Subcutaneous adipose tissue (tissue), 4 donors: ENCODE results near the gene C12orf57. TPM values are rescaled to one million over a fixed set of nuclear protein-coding genes. Genes with fewer than 3 reads are reported as not detected.

Experiments
- total RNA-seq, 4 donors: library from RNA; depleted of rRNA; stranded (reverse); fragments of >200 nt; gene quantifications; one replicate each; pipeline ENCODE4 v1.1.0, GENCODE V29; 2016
- TF ChIP-seq, protein P1 (sequence below): fragments of 450-650 bp; IDR thresholded peaks from one replicate; pipeline ENCODE4 v1.5.1; 2016; ENCODE audit warnings: low read depth, mild to moderate bottlenecking, control low read depth, antibody characterized with exemption, moderate library complexity

C12orf57 gene
- total RNA-seq, 4 donors from 2014 or later = 233 to 359 (median 280) TPM

DNA sequence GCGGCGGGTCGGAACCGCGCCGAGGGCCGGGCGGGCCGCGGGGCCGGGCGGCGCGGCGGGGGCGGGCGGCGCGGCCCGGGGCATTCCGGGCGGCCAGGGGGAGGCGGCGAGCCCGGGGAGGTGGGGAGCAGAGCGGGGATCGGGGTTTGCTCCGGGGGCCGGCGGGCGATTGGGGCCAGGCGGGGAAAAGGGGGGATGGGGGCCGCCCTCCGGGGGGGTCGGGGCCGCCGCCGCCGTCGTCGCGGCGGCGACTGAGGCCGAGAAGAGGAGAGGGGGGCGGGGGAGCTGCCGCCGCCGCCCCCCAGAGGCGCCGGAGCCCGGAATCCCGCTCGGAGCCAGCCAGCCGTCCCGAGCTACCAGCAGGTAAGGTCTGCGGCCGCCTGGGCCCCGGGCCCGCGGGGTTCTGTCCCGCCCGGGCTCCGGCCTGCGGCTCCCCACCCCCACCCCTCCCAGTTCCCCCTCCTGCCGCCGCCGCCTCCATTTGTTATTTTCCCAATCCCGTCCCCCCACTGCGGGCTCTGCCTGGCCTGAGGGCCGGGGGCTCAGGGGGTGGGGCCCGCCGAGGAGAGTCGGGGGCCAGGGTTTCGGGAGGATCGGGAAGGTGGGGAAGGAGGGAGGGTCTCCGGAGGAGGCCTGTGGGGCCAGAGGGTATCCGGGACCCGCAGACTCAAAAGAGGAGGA is 15.7 kb upstream of the C12orf57 start:
- TF ChIP-seq, protein P1, sequence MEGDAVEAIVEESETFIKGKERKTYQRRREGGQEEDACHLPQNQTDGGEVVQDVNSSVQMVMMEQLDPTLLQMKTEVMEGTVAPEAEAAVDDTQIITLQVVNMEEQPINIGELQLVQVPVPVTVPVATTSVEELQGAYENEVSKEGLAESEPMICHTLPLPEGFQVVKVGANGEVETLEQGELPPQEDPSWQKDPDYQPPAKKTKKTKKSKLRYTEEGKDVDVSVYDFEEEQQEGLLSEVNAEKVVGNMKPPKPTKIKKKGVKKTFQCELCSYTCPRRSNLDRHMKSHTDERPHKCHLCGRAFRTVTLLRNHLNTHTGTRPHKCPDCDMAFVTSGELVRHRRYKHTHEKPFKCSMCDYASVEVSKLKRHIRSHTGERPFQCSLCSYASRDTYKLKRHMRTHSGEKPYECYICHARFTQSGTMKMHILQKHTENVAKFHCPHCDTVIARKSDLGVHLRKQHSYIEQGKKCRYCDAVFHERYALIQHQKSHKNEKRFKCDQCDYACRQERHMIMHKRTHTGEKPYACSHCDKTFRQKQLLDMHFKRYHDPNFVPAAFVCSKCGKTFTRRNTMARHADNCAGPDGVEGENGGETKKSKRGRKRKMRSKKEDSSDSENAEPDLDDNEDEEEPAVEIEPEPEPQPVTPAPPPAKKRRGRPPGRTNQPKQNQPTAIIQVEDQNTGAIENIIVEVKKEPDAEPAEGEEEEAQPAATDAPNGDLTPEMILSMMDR = no peak

DNA sequence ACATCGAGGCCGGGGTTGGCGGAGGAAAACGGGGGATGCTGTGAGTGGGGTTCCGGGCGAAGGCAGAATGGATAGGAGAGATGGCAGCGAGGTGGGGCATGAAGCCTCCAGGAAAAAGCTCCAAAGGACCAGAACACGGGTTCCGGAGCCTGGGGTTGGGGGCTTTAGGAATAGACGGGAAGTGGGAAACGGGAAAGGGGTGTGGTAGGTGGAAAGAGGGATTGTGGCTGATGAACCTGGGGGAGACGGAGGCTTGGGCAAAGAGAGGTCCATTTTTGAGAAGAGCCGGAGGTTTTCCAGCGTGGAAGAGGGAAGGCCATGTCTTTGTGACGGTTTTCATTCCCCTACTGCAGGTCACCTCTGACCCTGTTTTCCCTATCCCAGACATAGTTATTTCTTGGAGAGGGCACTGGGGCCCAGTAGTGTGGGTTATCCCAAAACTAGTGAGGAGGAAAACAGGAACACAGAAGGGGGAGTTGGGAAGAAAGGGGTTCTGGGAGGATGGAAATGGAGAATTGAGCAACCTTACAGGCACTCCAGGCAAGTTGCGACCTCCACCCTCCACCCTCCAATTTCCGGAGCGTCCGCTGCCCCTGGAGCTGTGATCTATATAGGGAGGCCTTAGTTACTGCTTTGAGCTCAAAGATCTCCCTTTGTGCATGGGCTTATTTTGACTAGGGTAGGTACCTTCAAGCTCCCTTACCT is 15.0 kb upstream of the C12orf57 start:
- TF ChIP-seq, protein P1 = no peak

DNA sequence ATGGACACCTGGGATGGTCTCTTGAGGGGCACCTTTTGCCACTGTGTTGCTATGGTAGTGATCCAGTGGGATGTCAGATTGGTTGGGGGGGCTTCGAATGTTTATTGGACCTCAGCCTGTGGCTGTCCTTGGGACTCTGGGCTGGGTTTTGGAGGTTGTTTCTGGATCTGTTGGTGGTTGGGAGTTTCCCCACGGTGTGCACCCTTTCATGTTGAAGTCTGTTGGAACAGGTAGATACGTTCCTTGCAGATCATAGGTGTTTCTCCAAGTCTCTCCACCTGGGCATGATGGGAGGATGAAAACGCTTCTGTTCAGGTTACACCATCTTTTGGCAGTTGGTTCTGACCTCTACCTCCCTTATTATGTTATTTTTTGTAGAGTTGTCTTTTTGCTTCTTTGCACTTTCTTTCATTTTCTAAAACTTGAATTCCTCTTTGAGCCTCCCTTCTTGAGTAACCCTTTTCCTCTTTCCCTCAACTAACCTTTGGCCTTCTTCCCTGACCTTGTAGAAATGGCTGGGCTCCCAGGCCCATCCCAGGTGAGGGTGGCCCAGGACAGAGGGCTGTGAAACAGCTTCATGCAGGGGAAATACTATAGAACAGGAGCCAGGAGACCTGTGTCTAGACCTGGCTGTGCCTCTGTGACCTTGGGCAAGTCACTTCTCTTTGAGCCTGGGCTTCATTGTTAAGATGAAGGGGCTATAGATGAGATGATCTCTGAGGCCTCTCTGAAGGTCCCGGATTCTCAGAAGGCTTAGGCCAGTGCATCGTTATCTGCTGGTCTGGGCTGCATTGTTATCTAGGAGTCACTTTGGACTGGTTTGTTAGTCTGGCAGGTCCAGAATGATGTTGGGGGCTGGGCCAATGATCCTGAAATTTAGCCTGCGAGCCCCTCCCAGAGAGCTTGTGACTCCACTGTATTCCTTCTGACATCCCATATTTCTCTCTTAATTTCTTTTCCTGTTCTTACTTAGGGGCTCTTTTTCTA is 14.1 kb upstream of the C12orf57 start:
- TF ChIP-seq, protein P1 = no peak

DNA sequence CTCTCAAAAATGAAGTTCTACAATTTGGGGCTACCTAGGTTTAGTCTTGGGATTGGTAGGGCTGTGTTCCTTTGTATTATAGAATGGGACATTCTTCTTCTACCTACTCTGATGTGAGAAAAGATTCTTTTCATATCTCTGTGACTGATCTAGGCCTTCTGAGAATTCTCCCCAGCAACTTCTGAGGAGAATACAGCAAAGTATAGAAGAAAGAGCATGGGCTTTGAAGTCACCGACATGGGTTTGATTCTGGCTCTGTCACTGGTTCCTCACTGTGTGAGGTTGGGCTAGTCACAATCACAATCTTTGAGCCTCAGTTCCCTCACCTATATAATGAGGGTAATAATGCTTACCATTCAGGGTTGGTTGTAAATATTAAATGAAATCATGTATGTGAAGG is 11.1 kb upstream of the C12orf57 start:
- TF ChIP-seq, protein P1 = no peak

DNA sequence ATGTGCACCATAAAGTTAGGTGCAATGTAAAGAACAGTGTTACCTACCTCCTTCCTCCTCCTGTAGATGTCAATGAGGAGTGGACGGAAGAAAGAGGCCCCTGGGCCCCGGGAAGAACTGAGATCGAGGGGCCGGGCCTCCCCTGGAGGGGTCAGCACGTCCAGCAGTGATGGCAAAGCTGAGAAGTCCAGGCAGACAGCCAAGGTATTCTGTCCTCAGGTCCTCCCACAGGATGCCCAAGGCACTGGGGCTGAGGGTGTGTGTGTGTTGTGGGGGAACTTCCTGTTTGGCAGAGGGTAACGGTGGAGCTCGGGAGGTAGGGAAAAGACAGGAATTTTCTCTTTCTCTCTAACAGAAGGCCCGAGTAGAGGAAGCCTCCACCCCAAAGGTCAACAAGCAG is 9.7 kb upstream of the C12orf57 start:
- TF ChIP-seq, protein P1 = no peak

DNA sequence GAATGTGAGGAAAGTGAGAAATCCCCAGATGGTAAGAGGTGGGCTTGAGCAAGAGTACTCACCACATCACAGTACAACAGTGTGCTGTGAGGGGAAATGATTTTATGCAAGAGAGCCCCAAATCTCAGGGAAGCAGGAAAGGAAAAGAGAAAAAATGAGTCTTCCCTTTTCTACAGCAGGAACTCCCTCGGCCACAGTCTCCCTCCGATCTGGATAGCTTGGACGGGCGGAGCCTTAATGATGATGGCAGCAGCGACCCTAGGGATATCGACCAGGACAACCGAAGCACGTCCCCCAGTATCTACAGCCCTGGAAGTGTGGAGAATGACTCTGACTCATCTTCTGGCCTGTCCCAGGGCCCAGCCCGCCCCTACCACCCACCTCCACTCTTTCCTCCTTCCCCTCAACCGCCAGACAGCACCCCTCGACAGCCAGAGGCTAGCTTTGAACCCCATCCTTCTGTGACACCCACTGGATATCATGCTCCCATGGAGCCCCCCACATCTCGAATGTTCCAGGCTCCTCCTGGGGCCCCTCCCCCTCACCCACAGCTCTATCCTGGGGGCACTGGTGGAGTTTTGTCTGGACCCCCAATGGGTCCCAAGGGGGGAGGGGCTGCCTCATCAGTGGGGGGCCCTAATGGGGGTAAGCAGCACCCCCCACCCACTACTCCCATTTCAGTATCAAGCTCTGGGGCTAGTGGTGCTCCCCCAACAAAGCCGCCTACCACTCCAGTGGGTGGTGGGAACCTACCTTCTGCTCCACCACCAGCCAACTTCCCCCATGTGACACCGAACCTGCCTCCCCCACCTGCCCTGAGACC is 8.2 kb upstream of the C12orf57 start:
- TF ChIP-seq, protein P1 = no peak
